CD14-positive monocyte (primary cell): ENCODE measurements around the gene OPN1SW. TPM values are rescaled to one million over a fixed set of nuclear protein-coding genes. Genes with fewer than 3 reads are reported as not detected.
A peak's percentile ranks its signal among the peaks of the same experiment; 100 is the strongest.

ENCODE experiments used
- DNase-seq, 3 donors: peaks; one replicate each; pipeline ENCODE4 v3.0.0-alpha.2; 2011 to 2022
- H2AFZ ChIP-seq: 2 replicates; pipeline ENCODE4 v1.6.0; 2012; ENCODE audit warnings: mild to moderate bottlenecking, low read depth, low read length, inconsistent platforms; ENCODE audit not compliant: insufficient read depth, poor library complexity, severe bottlenecking
- H3K27ac ChIP-seq, 2 donors: 1 replicate in 1 of 2; 2 replicates in 1 of 2; pipeline ENCODE4 v1.5.1; 2012 to 2013; ENCODE audit warnings: low read length in 2 of 2, control low read depth in 1 of 2, inconsistent platforms in 1 of 2, low read depth in 1 of 2, mild to moderate bottlenecking in 1 of 2
- H3K27me3 ChIP-seq, 2 donors: one replicate each; pipeline versions ENCODE4 v1.6.0 to v1.6.1; 2011 to 2013; ENCODE audit warnings: low read length in 2 of 2; ENCODE audit not compliant: control insufficient read depth in 2 of 2, insufficient read depth in 2 of 2
- H3K36me3 ChIP-seq, 2 donors: replicated peaks in 1 of 2; 1 replicate in 1 of 2; 2 replicates in 1 of 2; pipeline versions ENCODE4 v1.5.1 to v1.6.1; 2012 to 2013; ENCODE audit warnings: low read length in 2 of 2, control low read depth in 1 of 2, inconsistent platforms in 1 of 2, mild to moderate bottlenecking in 1 of 2; ENCODE audit not compliant: insufficient read depth in 2 of 2, control insufficient read depth in 1 of 2
- H3K4me1 ChIP-seq, 2 donors: 1 replicate in 1 of 2; 2 replicates in 1 of 2; pipeline versions ENCODE4 v1.5.1 to v1.6.1; 2012 to 2013; ENCODE audit warnings: low read length in 2 of 2, control low read depth in 1 of 2, inconsistent platforms in 1 of 2, mild to moderate bottlenecking in 1 of 2, moderate library complexity in 1 of 2; ENCODE audit not compliant: insufficient read depth in 2 of 2, control insufficient read depth in 1 of 2
- H3K4me2 ChIP-seq: replicated peaks from 2 replicates; pipeline ENCODE3; 2012; ENCODE audit warnings: low read length, moderate library complexity, mild to moderate bottlenecking; ENCODE audit not compliant: poor library complexity, severe bottlenecking; ENCODE audit errors: extremely low read depth
- H3K4me3 ChIP-seq, 3 experiments: fragments of 200-600 bp in 1 of 3; sonication (generic) in 1 of 3; replicated peaks in 1 of 3; 1 replicate in 2 of 3; 2 replicates in 1 of 3; pipeline ENCODE4 v1.5.1; 2011 to 2013; ENCODE audit warnings: low read length in 3 of 3, mild to moderate bottlenecking in 3 of 3, control low read depth in 2 of 3, low read depth in 2 of 3, inconsistent platforms in 1 of 3, moderate library complexity in 1 of 3
- H3K79me2 ChIP-seq: 2 replicates; pipeline ENCODE4 v1.6.0; 2012; ENCODE audit warnings: mild to moderate bottlenecking, control low read depth, inconsistent platforms, low read length, moderate library complexity; ENCODE audit not compliant: insufficient read depth
- H3K9ac ChIP-seq: 2 replicates; pipeline ENCODE4 v1.6.0; 2017; ENCODE audit warnings: low read length, mild to moderate bottlenecking; ENCODE audit not compliant: insufficient read depth, poor library complexity, severe bottlenecking
- H3K9me3 ChIP-seq, 2 donors: replicated peaks in 1 of 2; 1 replicate in 1 of 2; 2 replicates in 1 of 2; pipeline versions ENCODE4 v1.5.1 to v1.6.1; 2012 to 2013; ENCODE audit warnings: low read length in 2 of 2, control low read depth in 1 of 2; ENCODE audit not compliant: control insufficient read depth in 1 of 2, insufficient read depth in 1 of 2
- H4K20me1 ChIP-seq: 2 replicates; pipeline ENCODE4 v1.6.0; 2012; ENCODE audit warnings: mild to moderate bottlenecking, low read length, control low read depth, moderate library complexity; ENCODE audit not compliant: insufficient read depth
- H3K27ac Mint-ChIP-seq, 7 donors: one replicate each; pipeline ENCODE4 v1.8.0; 2020; ENCODE audit warnings: mild to moderate bottlenecking in 7 of 7, mixed read lengths in 7 of 7, moderate library complexity in 6 of 7, inconsistent platforms in 2 of 7
- H3K27me3 Mint-ChIP-seq, 3 donors: one replicate each; pipeline ENCODE4 v1.8.0; 2021 to 2022; ENCODE audit warnings: low read depth in 3 of 3, mild to moderate bottlenecking in 3 of 3, mixed read lengths in 3 of 3, moderate library complexity in 3 of 3, inconsistent platforms in 1 of 3
- H3K36me3 Mint-ChIP-seq, 2 donors: one replicate each; pipeline ENCODE4 v1.8.0; 2020; ENCODE audit warnings: mixed read lengths in 2 of 2, inconsistent platforms in 1 of 2, mild to moderate bottlenecking in 1 of 2
- H3K4me1 Mint-ChIP-seq: one replicate; pipeline ENCODE4 v1.8.0; 2020; ENCODE audit warnings: mild to moderate bottlenecking, mixed read lengths
- H3K4me3 Mint-ChIP-seq, 2 donors: one replicate each; pipeline ENCODE4 v1.8.0; 2020; ENCODE audit warnings: mild to moderate bottlenecking in 2 of 2, mixed read lengths in 2 of 2, moderate library complexity in 1 of 2
- H3K9me3 Mint-ChIP-seq, 7 donors: one replicate each; pipeline ENCODE4 v1.8.0; 2020 to 2022; ENCODE audit warnings: mixed read lengths in 7 of 7, mild to moderate bottlenecking in 6 of 7, moderate library complexity in 6 of 7, inconsistent platforms in 2 of 7
- CTCF ChIP-seq: fragments of 200-600 bp; IDR thresholded peaks from one replicate; pipeline ENCODE4 v1.8.0; 2022; ENCODE audit warnings: antibody characterized with exemption, mild to moderate bottlenecking
- WGBS: methylation state at CpG from one replicate; pipeline ENCODE4 v1.1.5; 2013; ENCODE audit warnings: missing lambda C conversion rate; ENCODE audit not compliant: insufficient coverage; 5-methylcytosine and 5-hydroxymethylcytosine counted together
- intact Hi-C, 2 donors: fragments of 100-400 bp; cut with micrococcal nuclease; formaldehyde crosslinking; loops; one replicate each; pipeline versions ENCODE4 v1.15.0 to v1.15.1; 2023
- polyA plus RNA-seq, 3 donors: library from polyadenylated mRNA; depleted of rRNA in 1 of 3; unstranded in 2 of 3; stranded (reverse) in 1 of 3; fragments of 300-500 nt in 2 of 3; fragments of >200 nt in 1 of 3; fragmentation: Illumina TruSeq in 2 of 3; gene quantifications; 1 replicate in 2 of 3; 2 replicates in 1 of 3; pipeline ENCODE4 v1.2.3, GENCODE V29; 2012 to 2021

OPN1SW gene
- polyA plus RNA-seq, 3 donors, result not detected

DNA sequence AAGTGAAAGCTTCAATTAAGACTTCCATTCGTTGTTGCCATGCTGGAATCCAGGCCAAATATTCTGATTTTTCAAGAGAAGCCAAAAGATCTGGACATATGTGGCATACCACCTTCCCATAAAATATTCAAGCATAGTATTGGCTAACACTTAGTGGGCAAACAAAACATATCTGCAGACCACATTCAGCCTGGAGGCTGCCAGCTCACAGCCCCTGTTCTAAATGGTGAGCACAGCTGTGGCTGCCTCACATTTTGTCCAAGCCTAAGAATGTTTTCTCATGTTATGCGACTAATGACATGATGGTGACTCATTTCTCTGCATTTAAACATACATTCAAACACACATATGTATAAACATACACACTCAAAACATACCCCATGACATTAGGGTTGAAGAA, 47.0 kb downstream of the OPN1SW start:
- H3K9me3 Mint-ChIP-seq, result peaks cover 0 to 3% (median 2%) of the 10 kb centered on the region in 7 donors
- no peak overlapping the region for H3K4me2 ChIP-seq
- H3K36me3 ChIP-seq, result no peaks in the 10 kb centered on the region
- H3K27ac Mint-ChIP-seq, result no peak overlapping the region
- H3K4me1 Mint-ChIP-seq, result peaks cover 2% of the 10 kb centered on the region
- no peaks in the 10 kb centered on the region for H3K9me3 ChIP-seq
- H3K9ac ChIP-seq, result no peak overlapping the region
- H2AFZ ChIP-seq, result no peak overlapping the region
- TF ChIP-seq CTCF, result no peak
- H3K4me3 Mint-ChIP-seq, result no peak overlapping the region
- H3K36me3 Mint-ChIP-seq, result no peaks in the 10 kb centered on the region
- no peaks in the 10 kb centered on the region for H3K27me3 ChIP-seq
- H3K79me2 ChIP-seq, result no peaks in the 10 kb centered on the region
- intact Hi-C loops, result no loop called here
- peaks cover 1 to 20% (median 7%) of the 10 kb centered on the region in 3 donors for H3K27me3 Mint-ChIP-seq
- H3K4me3 ChIP-seq, result no peak overlapping the region
- H3K4me1 ChIP-seq, result no peaks in the 10 kb centered on the region
- no peak for DNase-seq
- H4K20me1 ChIP-seq, result no peaks in the 10 kb centered on the region
- WGBS, result no CpG with 5 or more reads among the region's 2 CpGs
- no peak overlapping the region for H3K27ac ChIP-seq

DNA sequence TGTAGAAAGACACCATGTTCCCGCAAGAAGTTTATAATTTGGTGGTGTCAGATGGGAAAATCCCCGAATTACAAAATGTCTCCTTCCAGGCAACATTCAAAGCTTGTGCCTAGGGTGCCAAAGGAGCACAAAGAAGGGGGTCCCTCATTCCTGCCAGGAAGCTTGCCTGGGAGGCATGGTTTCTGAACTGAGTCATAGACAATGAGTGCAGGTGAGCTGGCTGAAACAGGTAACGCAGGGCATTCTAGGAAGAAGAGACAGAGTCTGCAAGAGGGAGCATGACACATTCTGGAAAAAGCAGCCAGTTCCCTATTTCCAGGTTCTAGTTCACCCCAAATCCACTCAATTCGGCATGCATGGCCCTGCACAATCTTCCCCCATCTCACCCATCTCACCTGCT, 48.4 kb downstream of the OPN1SW start:
- no peaks in the 10 kb centered on the region for H3K9me3 ChIP-seq
- no peaks in the 10 kb centered on the region for H3K4me1 ChIP-seq
- Mint-ChIP-seq H3K27me3 (peaks cover 4 to 22% (median 7%) of the 10 kb centered on the region in 3 donors), H3K9me3 (peaks cover 0 to 3% (median 2%) of the 10 kb centered on the region in 7 donors), H3K4me1 (peaks cover 2% of the 10 kb centered on the region), H3K36me3 (no peaks in the 10 kb centered on the region), H3K4me3 (no peak overlapping the region), H3K27ac (peak overlapping the region in 1 of 7 donors; percentile 35)
- 95% methylated on average over 3 of the region's 4 CpGs for WGBS
- H4K20me1 ChIP-seq, result no peaks in the 10 kb centered on the region
- no peak overlapping the region for H2AFZ ChIP-seq
- H3K36me3 ChIP-seq, result no peaks in the 10 kb centered on the region
- no peak for DNase-seq
- intact Hi-C loops, result no loop called here
- no peak for TF ChIP-seq CTCF
- H3K9ac ChIP-seq, result no peak overlapping the region
- H3K27me3 ChIP-seq, result no peaks in the 10 kb centered on the region
- no peaks in the 10 kb centered on the region for H3K79me2 ChIP-seq
- H3K4me2 ChIP-seq, result no peak overlapping the region
- H3K4me3 ChIP-seq, result no peak overlapping the region
- H3K27ac ChIP-seq, result no peak overlapping the region
